PC-9 (cell line): Measurements from ENCODE around the gene SPRING1. TPM values are rescaled to one million over a fixed set of nuclear protein-coding genes. Genes with fewer than 3 reads are reported as not detected.

Source experiments
- BruUV-seq: library from RNA; stranded (reverse); fragments of 400-500 nt; replicated peaks from 2 replicates; lab custom pipeline; 2021; lab: Mats Ljungman, UMichigan
- CTCF ChIA-PET: fragments of 300-600 bp; sonication (Branson Sonifier 250); formaldehyde crosslinking; loops from one replicate; lab custom pipeline; 2022; ENCODE audit warnings: antibody characterized with exemption; lab: Charles Lee
- POLR2A ChIA-PET: fragments of 300-600 bp; sonication (Branson Sonifier 250); formaldehyde crosslinking; loops from one replicate; lab custom pipeline; 2022; ENCODE audit warnings: antibody characterized with exemption; ENCODE audit not compliant: unreplicated experiment; lab: Charles Lee
- DNase-seq, 2 experiments: peaks; one replicate each; pipeline versions ENCODE4 v3.0.0 to v3.0.0-alpha.2; 2015 to 2022; ENCODE audit warnings: mixed read lengths in 1 of 2
- H2AFZ ChIP-seq: fragments of 200-600 bp; sonication (generic); 2 replicates; pipeline ENCODE4 v1.8.1; 2017; ENCODE audit warnings: antibody characterized with exemption
- H3F3A ChIP-seq: fragments of 200-600 bp; sonication (generic); 2 replicates; pipeline ENCODE4 v1.8.1; 2017; ENCODE audit warnings: antibody characterized with exemption, mild to moderate bottlenecking, low read depth; ENCODE audit not compliant: insufficient read depth
- H3K27ac ChIP-seq: fragments of 200-600 bp; sonication (generic); 2 replicates; pipeline ENCODE4 v1.6.1; 2016; ENCODE audit warnings: mixed run types
- H3K27me3 ChIP-seq: fragments of 200-600 bp; sonication (generic); 2 replicates; pipeline ENCODE4 v1.6.1; 2016; ENCODE audit warnings: low read depth, mixed run types; ENCODE audit not compliant: insufficient read depth
- H3K36me3 ChIP-seq: fragments of 200-600 bp; sonication (generic); 2 replicates; pipeline ENCODE4 v1.6.1; 2016; ENCODE audit warnings: low read depth, mixed run types
- H3K4me1 ChIP-seq: fragments of 200-600 bp; sonication (generic); replicated peaks from 2 replicates; pipeline ENCODE4 v1.6.1; 2016; ENCODE audit warnings: mixed run types; ENCODE audit not compliant: insufficient read depth
- H3K4me2 ChIP-seq: fragments of 200-600 bp; sonication (generic); 2 replicates; pipeline ENCODE4 v1.6.1; 2017; ENCODE audit warnings: mixed run types
- H3K4me3 ChIP-seq: fragments of 200-600 bp; sonication (generic); 2 replicates; pipeline ENCODE4 v1.6.1; 2016; ENCODE audit warnings: mixed run types
- H3K79me2 ChIP-seq: fragments of 200-600 bp; sonication (generic); 2 replicates; pipeline ENCODE4 v1.6.1; 2017; ENCODE audit warnings: low read depth, mixed run types
- H3K9me2 ChIP-seq: fragments of 200-600 bp; sonication (generic); 2 replicates; pipeline ENCODE4 v1.8.1; 2017; ENCODE audit warnings: mild to moderate bottlenecking; ENCODE audit not compliant: insufficient read depth
- H3K9me3 ChIP-seq: fragments of 200-600 bp; sonication (generic); 2 replicates; pipeline ENCODE4 v1.8.1; 2016; ENCODE audit warnings: low read depth; ENCODE audit not compliant: insufficient read depth
- H4K20me1 ChIP-seq: fragments of 200-600 bp; sonication (generic); 2 replicates; pipeline ENCODE4 v1.8.1; 2017; ENCODE audit not compliant: insufficient read depth
- CTCF ChIP-seq: fragments of 200-600 bp; sonication (generic); conservative IDR thresholded peaks from 2 replicates; pipeline ENCODE4 v1.6.1; 2017; ENCODE audit warnings: mixed run types, antibody characterized with exemption, mild to moderate bottlenecking, moderate library complexity
- EZH2 ChIP-seq: fragments of 200-600 bp; sonication (generic); IDR thresholded peaks from 2 replicates; pipeline ENCODE4 v1.8.0; 2017; ENCODE audit warnings: antibody characterized with exemption, low read depth
- intact Hi-C: fragments of 100-400 bp; cut with micrococcal nuclease; formaldehyde crosslinking; loops from one replicate; pipeline ENCODE4 v1.10.0; 2022; ENCODE audit not compliant: unreplicated experiment
- total RNA-seq: library from RNA; stranded (reverse); gene quantifications from 2 replicates; pipeline ENCODE4 v1.2.3, GENCODE V29; 2021

The SPRING1 gene
- total RNA-seq, 1 experiment from 2014 or later = 29.3 TPM

DNA sequence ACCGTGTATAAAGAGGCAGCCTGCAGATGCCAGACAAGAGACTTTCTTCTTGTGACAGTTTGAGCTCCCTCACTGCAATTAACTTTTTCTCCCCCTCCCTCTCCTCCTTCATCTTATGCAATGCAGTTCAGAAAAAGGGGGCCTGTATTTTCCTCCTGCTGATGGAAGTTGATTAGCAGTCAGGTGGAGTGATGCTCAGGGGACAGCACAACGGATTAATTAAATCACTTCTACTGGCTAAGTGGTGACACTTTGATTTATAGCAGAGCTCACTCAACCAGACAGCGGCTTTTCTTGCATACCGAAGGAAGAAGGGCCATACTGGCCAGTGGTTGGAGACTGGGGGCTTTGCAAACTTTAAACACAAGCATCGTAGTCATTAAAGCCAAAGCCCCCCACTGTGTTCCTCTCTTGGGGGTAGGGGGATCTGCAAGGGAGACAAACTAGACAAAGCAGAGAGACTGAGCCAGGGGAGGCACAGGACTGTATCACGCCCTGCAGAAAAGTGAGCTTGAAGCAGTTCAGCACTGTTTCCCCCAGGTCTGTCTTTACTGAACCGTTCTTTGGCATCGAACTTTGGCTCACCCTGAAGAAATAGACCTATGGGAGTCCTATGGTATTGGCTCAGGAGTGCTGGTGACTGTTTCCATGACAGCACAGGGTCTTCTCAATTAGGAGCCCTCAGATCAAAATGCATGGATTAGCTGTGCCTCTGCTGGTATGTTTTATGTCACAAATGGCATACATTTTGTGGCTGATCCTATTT lies 47.7 kb downstream of the SPRING1 start:
- no TSS peak for BruUV-seq
- Histone ChIP-seq H2AFZ (no peak overlapping the region), H3K4me1 (no peaks in the 10 kb centered on the region), H3K79me2 (no peaks in the 10 kb centered on the region), H3K9me3 (no peaks in the 10 kb centered on the region), H3K4me3 (no peak overlapping the region), H3K4me2 (no peak overlapping the region), H4K20me1 (no peaks in the 10 kb centered on the region), H3K27me3 (no peaks in the 10 kb centered on the region), H3K27ac (no peak overlapping the region), H3K9me2 (no peaks in the 10 kb centered on the region), H3K36me3 (no peaks in the 10 kb centered on the region), H3F3A (no peaks in the 10 kb centered on the region)
- ChIA-PET POLR2A (no interaction called here), CTCF (no interaction called here)
- TF ChIP-seq CTCF (no peak), EZH2 (no peak)
- DNase-seq = no peak
- intact Hi-C loops = no loop called here

DNA sequence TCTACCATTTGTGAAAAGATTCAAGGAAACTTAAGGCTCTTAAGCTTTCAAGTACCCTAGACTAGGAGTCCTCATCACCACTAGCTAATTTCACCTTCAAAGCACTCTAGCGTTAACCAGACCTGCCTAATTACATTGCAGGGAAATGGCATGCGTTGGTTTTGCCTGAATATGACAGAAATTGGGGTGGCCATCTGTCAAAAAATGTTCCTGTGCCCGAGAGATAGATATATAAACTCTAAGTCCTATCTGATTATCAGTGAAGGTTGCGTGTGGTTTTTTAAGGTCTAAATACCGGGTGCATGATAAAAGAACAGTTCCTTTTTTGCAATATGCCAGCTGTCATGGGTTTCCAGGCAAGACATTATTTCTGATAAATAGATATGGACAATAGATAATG lies 48.3 kb downstream of the SPRING1 start:
- H3K9me2 ChIP-seq = no peaks in the 10 kb centered on the region
- no peak overlapping the region for H3K27ac ChIP-seq
- no peaks in the 10 kb centered on the region for H3K36me3 ChIP-seq
- H3F3A ChIP-seq = no peaks in the 10 kb centered on the region
- intact Hi-C loops = no loop called here
- no peak overlapping the region for H2AFZ ChIP-seq
- no peaks in the 10 kb centered on the region for H4K20me1 ChIP-seq
- no peaks in the 10 kb centered on the region for H3K9me3 ChIP-seq
- no peaks in the 10 kb centered on the region for H3K27me3 ChIP-seq
- H3K4me3 ChIP-seq = no peak overlapping the region
- no peak for TF ChIP-seq CTCF
- no peak for TF ChIP-seq EZH2
- H3K4me2 ChIP-seq = no peak overlapping the region
- POLR2A ChIA-PET = no interaction called here
- no peaks in the 10 kb centered on the region for H3K79me2 ChIP-seq
- CTCF ChIA-PET = no interaction called here
- no TSS peak for BruUV-seq
- no peak for DNase-seq
- H3K4me1 ChIP-seq = no peaks in the 10 kb centered on the region

Other genes with a start within 250 kb of the SPRING1 start
- 1.1 and 1.4 TPM in 2 replicates for gene MAP1LC3B2, start 178.7 kb downstream of the SPRING1 start, total RNA-seq
- 18.6 and 21.1 TPM in 2 replicates for gene RNFT2, start 246 bp upstream of the SPRING1 start, total RNA-seq
- 0.55 and 1.4 TPM in 2 replicates for gene HRK, start 143.4 kb upstream of the SPRING1 start, total RNA-seq
- gene FBXW8, start 172.9 kb upstream of the SPRING1 start, total RNA-seq = 20.6 and 27.4 TPM in 2 replicates